H9 (cell line): Measurements from ENCODE around the gene FNIP1. TPM values are rescaled to one million over a fixed set of nuclear protein-coding genes. Genes with fewer than 3 reads are reported as not detected.
"Not testable (repeated sequence)": the region's sequence is repeated elsewhere in the genome, so short reads cannot be mapped to it uniquely, and the experiment has no call there.

ENCODE experiments used
- DNase-seq: peaks from one replicate; pipeline ENCODE4 v3.0.0-alpha.2; 2017
- H2AFZ ChIP-seq: one replicate; pipeline ENCODE4 v1.6.1; 2013; ENCODE audit warnings: mild to moderate bottlenecking, low read length, control low read depth, moderate library complexity
- H2AK5ac ChIP-seq: 2 replicates; pipeline ENCODE4 v1.6.1; 2013; ENCODE audit warnings: low read length, control low read depth, mixed read lengths; ENCODE audit not compliant: insufficient read length
- H2BK120ac ChIP-seq: one replicate; pipeline ENCODE4 v1.6.1; 2013; ENCODE audit warnings: low read depth, mild to moderate bottlenecking, low read length, control low read depth, inconsistent platforms; ENCODE audit not compliant: poor library complexity, severe bottlenecking
- H2BK12ac ChIP-seq: 2 replicates; pipeline ENCODE4 v1.6.1; 2013; ENCODE audit warnings: low read length, control low read depth, mixed read lengths, low read depth; ENCODE audit not compliant: insufficient read length
- H2BK15ac ChIP-seq: 2 replicates; pipeline ENCODE4 v1.6.1; 2013; ENCODE audit warnings: low read depth, low read length, control low read depth
- H2BK20ac ChIP-seq: one replicate; pipeline ENCODE4 v1.6.1; 2013; ENCODE audit warnings: low read depth, mild to moderate bottlenecking, low read length, control low read depth, inconsistent platforms; ENCODE audit not compliant: poor library complexity, severe bottlenecking
- H2BK5ac ChIP-seq: 2 replicates; pipeline ENCODE4 v1.6.1; 2013; ENCODE audit warnings: low read length, control low read depth, mixed read lengths; ENCODE audit not compliant: insufficient read length
- H3K14ac ChIP-seq: 2 replicates; pipeline ENCODE4 v1.6.1; 2013; ENCODE audit warnings: low read length, control low read depth; ENCODE audit not compliant: insufficient read depth
- H3K18ac ChIP-seq: 2 replicates; pipeline ENCODE4 v1.6.1; 2013; ENCODE audit warnings: low read depth, mild to moderate bottlenecking, mixed read lengths, low read length, control low read depth; ENCODE audit not compliant: insufficient read length
- H3K23ac ChIP-seq: 2 replicates; pipeline ENCODE4 v1.6.1; 2013; ENCODE audit warnings: low read length, control low read depth, mixed read lengths, low read depth; ENCODE audit not compliant: insufficient read length
- H3K23me2 ChIP-seq: 2 replicates; pipeline ENCODE4 v1.6.1; 2013; ENCODE audit warnings: low read depth, mild to moderate bottlenecking, mixed read lengths, low read length, control low read depth; ENCODE audit not compliant: insufficient read length, poor library complexity, severe bottlenecking
- H3K27ac ChIP-seq: 2 replicates; pipeline ENCODE4 v1.5.1; 2013; ENCODE audit warnings: low read length, control low read depth, mixed read lengths, low read depth; ENCODE audit not compliant: insufficient read length
- H3K27me3 ChIP-seq: 2 replicates; pipeline ENCODE4 v1.6.1; 2013; ENCODE audit warnings: low read length, control low read depth, inconsistent platforms; ENCODE audit not compliant: insufficient read depth
- H3K4ac ChIP-seq: 2 replicates; pipeline ENCODE4 v1.6.1; 2013; ENCODE audit warnings: low read depth, mild to moderate bottlenecking, control low read depth, inconsistent platforms, low read length, moderate library complexity
- H3K4me1 ChIP-seq: 2 replicates; pipeline ENCODE4 v1.6.1; 2013; ENCODE audit warnings: low read length, control low read depth, inconsistent platforms; ENCODE audit not compliant: insufficient read depth
- H3K4me2 ChIP-seq: 2 replicates; pipeline ENCODE4 v1.6.1; 2013; ENCODE audit warnings: low read length, control low read depth, mixed read lengths; ENCODE audit not compliant: insufficient read length, insufficient read depth
- H3K56ac ChIP-seq: 2 replicates; pipeline ENCODE4 v1.6.1; 2013; ENCODE audit warnings: low read depth, mild to moderate bottlenecking, mixed read lengths, low read length, control low read depth; ENCODE audit not compliant: insufficient read length
- H3K79me1 ChIP-seq: 2 replicates; pipeline ENCODE4 v1.6.1; 2013; ENCODE audit warnings: low read depth, mild to moderate bottlenecking, moderate library complexity, low read length, control low read depth, inconsistent platforms; ENCODE audit not compliant: insufficient read depth, poor library complexity, severe bottlenecking
- H3K79me2 ChIP-seq: 2 replicates; pipeline ENCODE4 v1.6.1; 2013; ENCODE audit warnings: low read length, control low read depth, inconsistent platforms; ENCODE audit not compliant: insufficient read depth
- H3K9ac ChIP-seq: 2 replicates; pipeline ENCODE4 v1.6.1; 2013; ENCODE audit warnings: low read length, control low read depth, mixed read lengths; ENCODE audit not compliant: insufficient read length; ENCODE audit errors: extremely low read depth
- H3K9me3 ChIP-seq: one replicate; pipeline ENCODE4 v1.6.1; 2013; ENCODE audit warnings: low read depth, low read length, inconsistent platforms; ENCODE audit not compliant: control insufficient read depth
- H3T11ph ChIP-seq: one replicate; pipeline ENCODE4 v1.6.1; 2013; ENCODE audit warnings: mild to moderate bottlenecking, low read length, control low read depth, inconsistent platforms
- H4K20me1 ChIP-seq: one replicate; pipeline ENCODE4 v1.6.1; 2013; ENCODE audit not compliant: control insufficient read depth, insufficient read length, insufficient read depth
- H4K5ac ChIP-seq: 2 replicates; pipeline ENCODE4 v1.6.1; 2013; ENCODE audit warnings: low read depth, mild to moderate bottlenecking, mixed read lengths, low read length, control low read depth; ENCODE audit not compliant: insufficient read length
- H4K8ac ChIP-seq: replicated peaks from 2 replicates; pipeline ENCODE4 v1.6.1; 2013; ENCODE audit warnings: low read length, control low read depth, mixed read lengths, low read depth; ENCODE audit not compliant: insufficient read length
- H4K91ac ChIP-seq: 2 replicates; pipeline ENCODE4 v1.6.1; 2013; ENCODE audit warnings: low read depth, mild to moderate bottlenecking, moderate library complexity, mixed read lengths, low read length, control low read depth; ENCODE audit not compliant: insufficient read length
- H3K27ac Mint-ChIP-seq, 3 experiments: 2 replicates in 2 of 3; 3 replicates in 1 of 3; pipeline ENCODE4 v1.8.0; 2020 to 2021; ENCODE audit warnings: mixed read lengths in 3 of 3, mild to moderate bottlenecking in 1 of 3, moderate library complexity in 1 of 3
- H3K27me3 Mint-ChIP-seq: 2 replicates; pipeline ENCODE4 v1.8.0; 2021; ENCODE audit warnings: low read depth, mild to moderate bottlenecking, moderate library complexity, mixed read lengths
- H3K36me3 Mint-ChIP-seq, 3 experiments: 2 replicates in 2 of 3; 3 replicates in 1 of 3; pipeline ENCODE4 v1.8.0; 2020 to 2021; ENCODE audit warnings: low read depth in 3 of 3, mixed read lengths in 3 of 3; ENCODE audit not compliant: insufficient read depth in 1 of 3
- H3K4me1 Mint-ChIP-seq, 2 experiments: 2 replicates each; pipeline ENCODE4 v1.8.0; 2020; ENCODE audit warnings: mixed read lengths in 2 of 2
- H3K4me3 Mint-ChIP-seq, 2 experiments: 2 replicates in 1 of 2; 3 replicates in 1 of 2; pipeline ENCODE4 v1.8.0; 2020 to 2021; ENCODE audit warnings: mild to moderate bottlenecking in 2 of 2, mixed read lengths in 2 of 2, moderate library complexity in 1 of 2
- H3K9me3 Mint-ChIP-seq, 2 experiments: 2 replicates in 1 of 2; 3 replicates in 1 of 2; pipeline ENCODE4 v1.8.0; 2020; ENCODE audit warnings: mild to moderate bottlenecking in 2 of 2, mixed read lengths in 2 of 2, moderate library complexity in 1 of 2
- WGBS: extraction: QIAGEN DNeasy Blood & Tissue Kit; methylation state at CpG from one replicate; pipeline ENCODE4 v1.1.7; 2013; ENCODE audit warnings: missing lambda C conversion rate, low lambda C conversion rate, mixed read lengths; ENCODE audit not compliant: insufficient read length; ENCODE audit errors: extremely low coverage; 5-methylcytosine and 5-hydroxymethylcytosine counted together
- total RNA-seq: library from RNA; stranded (reverse); gene quantifications from 2 replicates; pipeline ENCODE4 v1.2.1, GENCODE V29; 2021
- TF ChIP-seq, protein P1 (sequence below): fragments of 200-600 bp; sonication (generic); conservative IDR thresholded peaks from 3 replicates; pipeline ENCODE4 v1.8.0; 2021; ENCODE audit warnings: antibody characterized with exemption, mild to moderate bottlenecking

FNIP1 gene
- total RNA-seq, 1 experiment from 2014 or later = 13.4 TPM

DNA sequence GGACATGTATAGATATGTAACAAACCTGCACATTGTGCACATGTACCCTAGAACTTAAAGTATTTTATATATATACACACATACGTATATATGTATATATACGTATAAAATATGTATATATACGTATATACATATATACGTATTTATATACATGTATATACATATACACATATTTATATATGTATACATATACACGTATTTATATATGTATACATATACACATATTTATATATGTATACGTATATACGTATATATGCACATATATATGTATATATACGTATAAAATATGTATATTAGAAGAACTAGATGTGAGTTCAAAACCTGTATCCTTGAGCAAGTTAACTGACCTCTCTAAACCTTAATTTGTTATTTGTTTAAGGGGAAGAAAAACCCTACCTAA, 61.4 kb downstream of the FNIP1 start:
- no peak overlapping the region for H3K56ac ChIP-seq
- no peaks in the 10 kb centered on the region for H4K20me1 ChIP-seq
- no peak overlapping the region for H3K4me2 ChIP-seq
- no peak overlapping the region for H2BK20ac ChIP-seq
- TF ChIP-seq, protein P1, sequence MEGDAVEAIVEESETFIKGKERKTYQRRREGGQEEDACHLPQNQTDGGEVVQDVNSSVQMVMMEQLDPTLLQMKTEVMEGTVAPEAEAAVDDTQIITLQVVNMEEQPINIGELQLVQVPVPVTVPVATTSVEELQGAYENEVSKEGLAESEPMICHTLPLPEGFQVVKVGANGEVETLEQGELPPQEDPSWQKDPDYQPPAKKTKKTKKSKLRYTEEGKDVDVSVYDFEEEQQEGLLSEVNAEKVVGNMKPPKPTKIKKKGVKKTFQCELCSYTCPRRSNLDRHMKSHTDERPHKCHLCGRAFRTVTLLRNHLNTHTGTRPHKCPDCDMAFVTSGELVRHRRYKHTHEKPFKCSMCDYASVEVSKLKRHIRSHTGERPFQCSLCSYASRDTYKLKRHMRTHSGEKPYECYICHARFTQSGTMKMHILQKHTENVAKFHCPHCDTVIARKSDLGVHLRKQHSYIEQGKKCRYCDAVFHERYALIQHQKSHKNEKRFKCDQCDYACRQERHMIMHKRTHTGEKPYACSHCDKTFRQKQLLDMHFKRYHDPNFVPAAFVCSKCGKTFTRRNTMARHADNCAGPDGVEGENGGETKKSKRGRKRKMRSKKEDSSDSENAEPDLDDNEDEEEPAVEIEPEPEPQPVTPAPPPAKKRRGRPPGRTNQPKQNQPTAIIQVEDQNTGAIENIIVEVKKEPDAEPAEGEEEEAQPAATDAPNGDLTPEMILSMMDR = no peak
- no peak overlapping the region for H2AK5ac ChIP-seq
- Mint-ChIP-seq H3K4me1 (no peaks in the 10 kb centered on the region), H3K36me3 (peaks cover 4 to 13% (median 7%) of the 10 kb centered on the region in 3 experiments), H3K27me3 (no peaks in the 10 kb centered on the region), H3K9me3 (peaks cover 0 to 3% of the 10 kb centered on the region in 2 experiments; a peak in 1 of 5 replicates), H3K4me3 (no peak overlapping the region), H3K27ac (no peak overlapping the region)
- no peaks in the 10 kb centered on the region for H3K9me3 ChIP-seq
- no peak overlapping the region for H2BK12ac ChIP-seq
- H3K23me2 ChIP-seq = no peaks in the 10 kb centered on the region
- H3K14ac ChIP-seq = no peak overlapping the region
- no peak overlapping the region for H3K18ac ChIP-seq
- H3K4me1 ChIP-seq = no peaks in the 10 kb centered on the region
- no peak overlapping the region for H3K9ac ChIP-seq
- no peak overlapping the region for H2AFZ ChIP-seq
- H4K5ac ChIP-seq = no peak overlapping the region
- no peak overlapping the region for H2BK5ac ChIP-seq
- H3T11ph ChIP-seq = no peak overlapping the region
- H3K79me1 ChIP-seq = no peaks in the 10 kb centered on the region
- no CpG with 5 or more reads among the region's 8 CpGs for WGBS
- no peak overlapping the region for H3K23ac ChIP-seq
- H3K79me2 ChIP-seq = no peaks in the 10 kb centered on the region
- no peak overlapping the region for H2BK15ac ChIP-seq
- no peak overlapping the region for H4K8ac ChIP-seq
- no peak overlapping the region for H2BK120ac ChIP-seq
- H3K4ac ChIP-seq = no peak overlapping the region
- no peak overlapping the region for H4K91ac ChIP-seq
- no peak for DNase-seq
- H3K27ac ChIP-seq = no peak overlapping the region
- H3K27me3 ChIP-seq = no peaks in the 10 kb centered on the region

DNA sequence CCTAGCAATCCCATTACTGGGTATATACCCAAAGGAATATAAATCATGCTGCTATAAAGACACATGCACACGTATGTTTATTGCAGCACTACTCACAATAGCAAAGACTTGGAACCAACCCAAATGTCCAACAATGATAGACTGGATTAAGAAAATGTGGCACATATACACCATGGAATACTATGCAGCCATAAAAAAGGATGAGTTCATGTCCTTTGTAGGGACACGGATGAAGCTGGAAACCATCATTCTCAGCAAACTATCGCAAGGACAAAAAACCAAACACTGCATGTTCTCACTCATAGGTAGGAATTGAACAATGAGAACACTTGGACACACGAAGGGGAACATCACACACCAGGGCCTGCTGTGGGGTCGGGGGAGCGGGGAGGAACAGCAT, 61.9 kb downstream of the FNIP1 start:
- not testable (repeated sequence) for DNase-seq, H3K4me1 Mint-ChIP-seq, H3K14ac ChIP-seq, H3K23me2 ChIP-seq, H2BK20ac ChIP-seq, H3K9me3 ChIP-seq, H2AK5ac ChIP-seq, H3K79me2 ChIP-seq, H3K27ac Mint-ChIP-seq, H3K9me3 Mint-ChIP-seq, H2AFZ ChIP-seq, H4K20me1 ChIP-seq, H2BK120ac ChIP-seq, H3K27me3 ChIP-seq, H3K79me1 ChIP-seq, H3K27ac ChIP-seq, H4K5ac ChIP-seq, H3K23ac ChIP-seq, H3K9ac ChIP-seq, H3K4ac ChIP-seq, H3K4me1 ChIP-seq, H3K18ac ChIP-seq, H4K8ac ChIP-seq, H4K91ac ChIP-seq, H3K56ac ChIP-seq, H3T11ph ChIP-seq, H3K4me2 ChIP-seq, H3K27me3 Mint-ChIP-seq, H2BK5ac ChIP-seq, H3K4me3 Mint-ChIP-seq, H2BK12ac ChIP-seq, H2BK15ac ChIP-seq
- H3K36me3 Mint-ChIP-seq = peaks cover 4 to 15% (median 7%) of the 10 kb centered on the region in 3 experiments
- no CpG with 5 or more reads among the region's 6 CpGs for WGBS
